ENCODE results near the gene COX7C. TPM values are rescaled to one million over a fixed set of nuclear protein-coding genes. Genes with fewer than 3 reads are reported as not detected.

The COX7C gene
- total and polyA plus RNA-seq, 9 of the 15 experiments (the other 6 are each of a cell fraction or from before 2014, with no cell fraction given) = 576 to 1,783 (median 996) TPM

DNA sequence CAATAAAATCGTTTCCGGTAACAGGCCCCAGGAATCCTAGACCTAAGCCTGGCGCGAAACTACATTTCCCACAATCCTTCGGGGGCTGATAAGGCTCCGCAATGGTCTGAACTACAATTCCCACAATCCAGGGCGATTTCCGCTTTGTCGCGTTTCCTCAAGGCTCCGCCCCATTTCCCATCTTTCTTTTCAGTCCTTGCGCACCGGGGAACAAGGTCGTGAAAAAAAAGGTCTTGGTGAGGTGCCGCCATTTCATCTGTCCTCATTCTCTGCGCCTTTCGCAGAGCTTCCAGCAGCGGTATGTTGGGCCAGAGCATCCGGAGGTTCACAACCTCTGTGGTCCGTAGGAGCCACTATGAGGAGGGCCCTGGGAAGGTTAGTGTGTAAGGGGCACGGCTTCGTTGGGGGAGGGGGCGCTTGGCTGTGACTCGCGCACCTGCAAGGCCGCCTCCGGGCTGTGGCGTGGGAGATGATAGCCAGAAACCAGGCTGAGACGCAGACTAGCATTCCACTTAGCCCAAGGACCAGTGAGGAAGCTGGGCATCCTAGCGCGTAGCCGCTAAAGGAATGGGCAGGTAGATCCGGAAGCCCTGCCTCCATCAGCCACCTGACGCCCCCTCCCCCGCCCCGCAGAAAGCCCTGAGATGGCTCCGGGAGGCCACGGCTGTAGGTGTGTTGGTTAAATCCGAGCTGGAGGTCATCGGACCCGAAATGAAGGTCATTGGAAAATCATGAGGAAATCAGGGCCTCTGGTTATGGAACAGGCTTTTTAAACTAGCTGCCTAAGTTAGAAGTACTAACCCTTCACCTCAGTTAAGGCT is at the start of gene COX7C (continued):
- TF ChIP-seq, protein P1, sequence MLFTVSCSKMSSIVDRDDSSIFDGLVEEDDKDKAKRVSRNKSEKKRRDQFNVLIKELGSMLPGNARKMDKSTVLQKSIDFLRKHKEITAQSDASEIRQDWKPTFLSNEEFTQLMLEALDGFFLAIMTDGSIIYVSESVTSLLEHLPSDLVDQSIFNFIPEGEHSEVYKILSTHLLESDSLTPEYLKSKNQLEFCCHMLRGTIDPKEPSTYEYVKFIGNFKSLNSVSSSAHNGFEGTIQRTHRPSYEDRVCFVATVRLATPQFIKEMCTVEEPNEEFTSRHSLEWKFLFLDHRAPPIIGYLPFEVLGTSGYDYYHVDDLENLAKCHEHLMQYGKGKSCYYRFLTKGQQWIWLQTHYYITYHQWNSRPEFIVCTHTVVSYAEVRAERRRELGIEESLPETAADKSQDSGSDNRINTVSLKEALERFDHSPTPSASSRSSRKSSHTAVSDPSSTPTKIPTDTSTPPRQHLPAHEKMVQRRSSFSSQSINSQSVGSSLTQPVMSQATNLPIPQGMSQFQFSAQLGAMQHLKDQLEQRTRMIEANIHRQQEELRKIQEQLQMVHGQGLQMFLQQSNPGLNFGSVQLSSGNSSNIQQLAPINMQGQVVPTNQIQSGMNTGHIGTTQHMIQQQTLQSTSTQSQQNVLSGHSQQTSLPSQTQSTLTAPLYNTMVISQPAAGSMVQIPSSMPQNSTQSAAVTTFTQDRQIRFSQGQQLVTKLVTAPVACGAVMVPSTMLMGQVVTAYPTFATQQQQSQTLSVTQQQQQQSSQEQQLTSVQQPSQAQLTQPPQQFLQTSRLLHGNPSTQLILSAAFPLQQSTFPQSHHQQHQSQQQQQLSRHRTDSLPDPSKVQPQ (CRISPR knock-in tag; IDR thresholded peaks at IDR 0.05; ENCODE audit: borderline replicate concordance) = no peak
- TF ChIP-seq U2AF2 (optimal IDR thresholded peaks at IDR 0.05; ENCODE audit: low read depth, low read length) (no peak), ETV6 (IDR thresholded peaks at IDR 0.05; ENCODE audit: borderline replicate concordance in 1 of 2, low read depth in 2 of 2, low read length in 1 of 2) (no peak), ETV6 (CRISPR knock-in tag; IDR thresholded peaks at IDR 0.05; ENCODE audit: borderline replicate concordance) (no peak), PYGO2 (tag; IDR thresholded peaks at IDR 0.05) (no peak), ZNF696 (CRISPR knock-in tag; conservative IDR thresholded peaks at IDR 0.05) (no peak), HDAC8 (tag; IDR thresholded peaks at IDR 0.05) (no peak), ATF7 (IDR thresholded peaks at IDR 0.05) (peak; percentile 52), SMAD1 (IDR thresholded peaks at IDR 0.05; ENCODE audit: low read depth, low read length, partially characterized antibody) (no peak), ASH1L (IDR thresholded peaks at IDR 0.05; ENCODE audit: borderline replicate concordance, low read depth, partially characterized antibody) (peak; percentile 85), MYNN (IDR thresholded peaks at IDR 0.05) (no peak), MYNN (CRISPR knock-in tag; IDR thresholded peaks at IDR 0.05) (no peak), ATF1 (CRISPR knock-in tag; IDR thresholded peaks at IDR 0.05) (no peak), ATF1 (tag; IDR thresholded peaks at IDR 0.05) (peak; percentile 93), ZNF561 (CRISPR knock-in tag; conservative IDR thresholded peaks at IDR 0.05) (no peak), FIP1L1 (IDR thresholded peaks at IDR 0.05; ENCODE audit: low read depth, low read length, poor library complexity, severe bottlenecking) (no peak), ZEB2 (IDR thresholded peaks at IDR 0.05) (no peak; the same call in 1 of the 2 replicates), ARHGAP35 (IDR thresholded peaks at IDR 0.05; ENCODE audit: partially characterized antibody) (no peak), MCM7 (IDR thresholded peaks at IDR 0.05) (no peak), TAF7 (tag; IDR thresholded peaks at IDR 0.05) (peak; percentile 86), ILF3 (IDR thresholded peaks at IDR 0.05; ENCODE audit: borderline replicate concordance) (no peak), MED1 (CRISPR knock-in tag; IDR thresholded peaks at IDR 0.05; ENCODE audit: borderline replicate concordance) (no peak), ZBTB7A (IDR thresholded peaks at IDR 0.05; ENCODE audit: borderline replicate concordance, control insufficient read depth, low read depth, low read length) (peak; percentile 34; the same call in 1 of the 2 replicates)
- TF ChIP-seq, protein P2, sequence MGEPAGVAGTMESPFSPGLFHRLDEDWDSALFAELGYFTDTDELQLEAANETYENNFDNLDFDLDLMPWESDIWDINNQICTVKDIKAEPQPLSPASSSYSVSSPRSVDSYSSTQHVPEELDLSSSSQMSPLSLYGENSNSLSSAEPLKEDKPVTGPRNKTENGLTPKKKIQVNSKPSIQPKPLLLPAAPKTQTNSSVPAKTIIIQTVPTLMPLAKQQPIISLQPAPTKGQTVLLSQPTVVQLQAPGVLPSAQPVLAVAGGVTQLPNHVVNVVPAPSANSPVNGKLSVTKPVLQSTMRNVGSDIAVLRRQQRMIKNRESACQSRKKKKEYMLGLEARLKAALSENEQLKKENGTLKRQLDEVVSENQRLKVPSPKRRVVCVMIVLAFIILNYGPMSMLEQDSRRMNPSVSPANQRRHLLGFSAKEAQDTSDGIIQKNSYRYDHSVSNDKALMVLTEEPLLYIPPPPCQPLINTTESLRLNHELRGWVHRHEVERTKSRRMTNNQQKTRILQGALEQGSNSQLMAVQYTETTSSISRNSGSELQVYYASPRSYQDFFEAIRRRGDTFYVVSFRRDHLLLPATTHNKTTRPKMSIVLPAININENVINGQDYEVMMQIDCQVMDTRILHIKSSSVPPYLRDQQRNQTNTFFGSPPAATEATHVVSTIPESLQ (CRISPR knock-in tag; IDR thresholded peaks at IDR 0.05) = no peak; the same call in 1 of the 2 replicates
- TF ChIP-seq, protein P3, sequence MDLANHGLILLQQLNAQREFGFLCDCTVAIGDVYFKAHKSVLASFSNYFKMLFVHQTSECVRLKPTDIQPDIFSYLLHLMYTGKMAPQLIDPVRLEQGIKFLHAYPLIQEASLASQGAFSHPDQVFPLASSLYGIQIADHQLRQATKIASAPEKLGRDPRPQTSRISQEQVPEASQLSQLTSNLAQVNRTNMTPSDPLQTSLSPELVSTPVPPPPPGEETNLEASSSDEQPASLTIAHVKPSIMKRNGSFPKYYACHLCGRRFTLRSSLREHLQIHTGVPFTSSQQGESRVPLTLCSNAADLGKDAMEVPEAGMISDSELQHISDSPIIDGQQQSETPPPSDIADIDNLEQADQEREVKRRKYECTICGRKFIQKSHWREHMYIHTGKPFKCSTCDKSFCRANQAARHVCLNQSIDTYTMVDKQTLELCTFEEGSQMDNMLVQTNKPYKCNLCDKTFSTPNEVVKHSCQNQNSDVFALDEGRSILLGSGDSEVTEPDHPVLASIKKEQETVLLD (IDR thresholded peaks at IDR 0.05) = no peak
